Right renal pelvis (tissue), 4 donors: ENCODE measurements around the gene AP2A2. TPM values are rescaled to one million over a fixed set of nuclear protein-coding genes. Genes with fewer than 3 reads are reported as not detected.

Experiments
- DNase-seq, 4 donors: peaks; one replicate each; pipeline ENCODE4 v3.0.0-alpha.2; 2013; ENCODE audit warnings: low read depth in 4 of 4, low spot score in 3 of 4, missing footprints in 1 of 4
- polyA plus RNA-seq, 4 donors: library from polyadenylated mRNA; unstranded; fragments of 120-200 nt; gene quantifications; one replicate each; pipeline ENCODE4 v1.2.1, GENCODE V29; 2013; ENCODE audit not compliant: insufficient read length in 4 of 4

The AP2A2 gene
- polyA plus RNA-seq, 4 donors, result 100 to 120 (median 109) TPM

- DNase-seq, result no peak
These were observed 66.1 kb downstream of the AP2A2 start for GRCh38 chr11:991711-992307.

- DNase-seq, result no peak
These were observed 66.9 kb downstream of the AP2A2 start for GRCh38 chr11:992577-992976.

- DNase-seq, result no peak
These were observed 68.0 kb downstream of the AP2A2 start for GRCh38 chr11:993632-994167.

GRCh38 chr11:995044-995751 is 69.5 kb downstream of the AP2A2 start:
- no peak for DNase-seq

GRCh38 chr11:995752-996420 is 70.2 kb downstream of the AP2A2 start:
- DNase-seq, result peak in 3 of 4 donors; percentile 58 to 78 (median 73)

GRCh38 chr11:996681-997080 is 71.0 kb downstream of the AP2A2 start:
- DNase-seq, result no peak

GRCh38 chr11:997907-998306 is 72.2 kb downstream of the AP2A2 start:
- no peak for DNase-seq

- no peak for DNase-seq
These were observed 73.3 kb downstream of the AP2A2 start for GRCh38 chr11:999009-999408.

GRCh38 chr11:1000357-1001278 is 74.9 kb downstream of the AP2A2 start:
- DNase-seq, result peak in 2 of 4 donors; percentile 44 to 45

- DNase-seq, result no peak
These were observed 76.1 kb downstream of the AP2A2 start for GRCh38 chr11:1001617-1002405.

GRCh38 chr11:1002406-1002984 is 76.8 kb downstream of the AP2A2 start:
- DNase-seq, result no peak

GRCh38 chr11:1003159-1003558 is 77.5 kb downstream of the AP2A2 start:
- no peak for DNase-seq

- DNase-seq, result no peak
These were observed 80.3 kb downstream of the AP2A2 start for GRCh38 chr11:1005928-1006327.

- DNase-seq, result peak in 2 of 4 donors; percentile 28 to 43
These were observed 81.1 kb downstream of the AP2A2 start for GRCh38 chr11:1006762-1007161.

GRCh38 chr11:1007279-1007678 is 81.6 kb downstream of the AP2A2 start:
- no peak for DNase-seq

GRCh38 chr11:1008001-1008802 is 82.5 kb downstream of the AP2A2 start:
- no peak for DNase-seq

GRCh38 chr11:1008803-1009145 is 83.1 kb downstream of the AP2A2 start:
- DNase-seq, result no peak

- no peak for DNase-seq
These were observed 83.7 kb downstream of the AP2A2 start for GRCh38 chr11:1009371-1009770.

- DNase-seq, result no peak
These were observed 84.3 kb downstream of the AP2A2 start for GRCh38 chr11:1009991-1010390.
